HL-60/S4 treated with phorbol 12-myristate 13-acetate at 8.2 ng/mL for 4 days and 3 days (cell line): ENCODE results near the gene CSH2.
"Not testable (repeated sequence)": the region's sequence is repeated elsewhere in the genome, so short reads cannot be mapped to it uniquely, and the experiment has no call there.

Experiments
- in situ Hi-C: fragments of 300-500 bp; cut with MboI; formaldehyde crosslinking; loops from 2 replicates; pipeline ENCODE4 v1.15.0; 2022; ENCODE audit warnings: low sequenced_read_pairs

The CSH2 gene

DNA sequence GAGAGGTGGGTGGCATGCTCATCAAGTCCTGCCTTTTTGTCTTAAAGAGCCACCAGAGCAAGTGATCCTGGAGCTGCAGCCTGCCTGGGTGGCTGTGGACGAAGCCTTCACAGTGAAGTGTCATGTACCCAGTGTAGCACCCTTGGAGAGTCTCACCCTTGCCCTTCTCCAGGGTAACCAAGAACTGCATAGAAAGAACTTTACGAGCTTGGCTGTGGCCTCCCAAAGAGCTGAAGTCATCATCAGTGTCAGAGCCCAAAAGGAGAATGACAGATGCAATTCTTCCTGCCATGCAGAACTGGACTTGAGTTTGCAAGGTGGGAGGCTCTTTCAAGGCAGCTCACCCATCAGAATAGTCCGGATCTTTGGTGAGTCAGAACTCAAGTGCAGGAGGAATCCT lies 14.2 kb downstream of the CSH2 start:
- in situ Hi-C loops: no loop called here

DNA sequence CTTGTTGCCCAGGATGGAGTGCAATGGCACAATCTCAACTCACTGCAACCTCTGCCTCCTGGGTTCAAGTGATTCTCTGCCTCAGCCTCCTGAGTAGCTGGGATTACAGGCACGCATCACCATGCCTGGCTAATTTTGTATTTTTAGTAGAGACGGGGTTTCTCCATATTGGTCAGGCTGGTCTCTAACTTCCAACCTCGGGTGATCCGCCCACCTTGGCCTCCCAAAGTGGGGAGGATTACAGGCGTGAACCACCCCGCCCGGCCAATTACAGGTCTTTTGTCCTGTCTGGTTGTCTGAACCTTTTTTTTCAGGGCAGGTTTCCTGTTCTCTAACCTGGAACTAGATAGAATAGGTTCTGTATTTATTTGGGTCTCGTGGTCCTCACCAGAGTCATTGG lies 17.1 kb downstream of the CSH2 start:
- in situ Hi-C loops: not testable (repeated sequence)

DNA sequence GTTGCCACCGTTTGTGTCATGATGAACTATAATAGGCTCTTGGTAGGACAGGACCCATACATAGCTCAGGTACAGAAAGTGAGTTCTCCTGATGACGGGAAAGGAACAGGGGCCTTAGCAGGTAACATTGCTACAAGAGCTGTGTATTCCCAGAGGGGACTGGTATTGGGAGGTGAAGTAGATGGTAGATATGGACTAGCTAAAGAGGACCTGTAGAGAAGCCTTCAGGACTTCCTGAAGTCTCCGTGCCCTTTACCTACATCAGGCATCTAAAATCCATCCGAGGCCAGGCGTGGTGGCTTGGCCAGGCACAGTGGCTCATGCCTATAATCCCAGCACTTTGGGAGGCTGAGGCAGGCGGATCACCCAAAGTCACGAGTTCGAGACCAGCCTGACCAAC lies 18.3 kb downstream of the CSH2 start:
- in situ Hi-C loops: no loop called here

DNA sequence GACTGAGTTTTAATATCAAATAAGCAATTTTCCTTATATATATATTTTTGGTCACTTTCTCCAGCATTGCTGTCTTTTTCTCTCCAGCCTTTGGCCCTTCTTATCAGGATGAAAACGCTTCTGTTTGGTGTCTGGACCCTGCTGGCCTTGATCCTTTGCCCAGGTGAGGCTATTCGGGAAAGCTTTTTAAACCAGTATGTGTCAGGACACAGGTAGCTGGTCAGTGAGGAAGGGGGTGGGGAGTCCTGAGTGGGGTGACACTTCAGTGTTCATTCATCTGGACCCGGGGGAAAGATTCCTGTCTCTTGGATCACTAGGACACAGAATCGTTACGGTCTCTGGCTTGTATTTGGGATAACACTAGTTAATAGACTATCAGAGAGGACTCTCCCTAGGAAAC lies 18.8 kb downstream of the CSH2 start:
- in situ Hi-C loops: no loop called here

DNA sequence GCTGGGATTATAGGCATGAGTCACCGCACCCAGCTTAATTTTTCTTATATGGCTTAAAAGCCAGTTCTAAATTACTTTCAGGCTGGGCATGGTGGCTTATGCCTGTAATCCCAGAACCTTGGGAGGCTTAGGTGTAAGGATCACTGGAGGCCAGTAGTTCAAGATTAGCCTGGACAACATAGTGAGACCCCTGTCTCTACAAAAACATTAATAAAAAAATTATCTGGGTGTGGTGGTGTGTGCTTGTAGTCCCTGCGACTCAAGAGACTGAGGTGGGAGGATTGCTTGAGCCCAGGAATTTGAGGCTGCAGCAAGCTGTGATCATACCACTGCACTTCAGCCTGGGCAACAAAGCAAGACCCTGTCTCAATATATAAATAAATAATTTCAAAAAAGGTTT lies 20.2 kb downstream of the CSH2 start:
- in situ Hi-C loops: no loop called here

DNA sequence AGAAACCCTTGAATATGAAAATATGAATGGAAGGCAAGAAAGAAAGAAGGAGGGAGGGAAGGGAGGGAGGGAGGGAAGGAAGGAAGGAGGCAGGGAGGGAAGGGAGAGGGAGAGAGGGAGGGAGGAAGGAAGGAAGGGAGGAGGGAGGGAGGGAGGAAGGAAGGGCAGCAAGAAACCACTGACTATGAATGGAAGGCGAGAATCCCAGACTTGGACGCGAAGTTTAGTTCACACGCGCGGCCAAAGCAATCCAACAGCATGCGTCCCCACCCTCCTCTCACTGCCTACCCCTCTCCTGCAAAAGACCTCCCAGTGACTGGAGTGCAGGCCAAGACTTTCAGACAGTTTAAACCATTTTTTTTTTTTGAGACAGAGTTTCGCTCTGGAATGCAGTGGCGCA lies 23.1 kb downstream of the CSH2 start:
- in situ Hi-C loops: no loop called here

DNA sequence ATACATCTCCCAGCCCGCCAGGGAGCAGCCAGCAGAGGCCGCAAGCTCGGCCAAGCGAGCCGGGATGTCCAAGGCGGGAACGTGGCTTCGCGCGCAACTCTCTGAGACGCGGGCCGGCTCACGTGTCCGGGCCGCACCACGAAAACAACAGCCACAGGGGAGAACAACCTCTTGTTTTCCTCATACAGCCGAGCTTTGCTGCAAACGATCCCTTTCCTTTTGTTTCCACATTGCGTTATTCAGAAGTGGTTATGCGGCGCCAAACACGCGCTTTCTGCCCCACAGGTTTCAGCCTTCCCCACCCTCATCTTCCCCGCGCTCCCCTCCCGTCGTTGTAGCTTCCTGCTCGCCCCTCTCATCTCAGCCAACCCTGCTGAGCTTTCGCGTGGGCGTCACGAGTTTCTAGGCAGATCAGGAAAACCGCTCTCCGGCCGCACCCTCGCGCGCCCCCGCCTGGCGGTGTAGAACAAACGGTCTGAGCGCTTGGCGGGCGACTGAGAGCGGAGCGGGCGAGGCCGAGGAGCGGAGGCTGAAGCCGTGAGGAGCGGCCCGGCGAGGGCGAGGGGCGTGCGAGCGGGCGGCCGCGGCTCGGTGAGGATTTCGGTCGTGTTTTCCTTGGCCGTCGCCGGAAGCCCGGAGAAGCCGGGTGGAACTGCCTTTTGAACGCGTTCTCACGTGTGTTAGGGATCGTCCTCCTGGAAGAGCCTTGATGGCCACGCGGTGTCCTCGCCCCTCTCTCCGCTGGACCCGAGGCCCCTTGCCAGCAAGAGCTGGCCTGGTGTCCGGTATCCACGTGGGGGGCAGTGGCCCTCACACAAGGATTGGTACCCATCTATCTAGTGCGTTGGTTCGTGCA lies 24.4 kb downstream of the CSH2 start:
- in situ Hi-C loops: no loop called here

DNA sequence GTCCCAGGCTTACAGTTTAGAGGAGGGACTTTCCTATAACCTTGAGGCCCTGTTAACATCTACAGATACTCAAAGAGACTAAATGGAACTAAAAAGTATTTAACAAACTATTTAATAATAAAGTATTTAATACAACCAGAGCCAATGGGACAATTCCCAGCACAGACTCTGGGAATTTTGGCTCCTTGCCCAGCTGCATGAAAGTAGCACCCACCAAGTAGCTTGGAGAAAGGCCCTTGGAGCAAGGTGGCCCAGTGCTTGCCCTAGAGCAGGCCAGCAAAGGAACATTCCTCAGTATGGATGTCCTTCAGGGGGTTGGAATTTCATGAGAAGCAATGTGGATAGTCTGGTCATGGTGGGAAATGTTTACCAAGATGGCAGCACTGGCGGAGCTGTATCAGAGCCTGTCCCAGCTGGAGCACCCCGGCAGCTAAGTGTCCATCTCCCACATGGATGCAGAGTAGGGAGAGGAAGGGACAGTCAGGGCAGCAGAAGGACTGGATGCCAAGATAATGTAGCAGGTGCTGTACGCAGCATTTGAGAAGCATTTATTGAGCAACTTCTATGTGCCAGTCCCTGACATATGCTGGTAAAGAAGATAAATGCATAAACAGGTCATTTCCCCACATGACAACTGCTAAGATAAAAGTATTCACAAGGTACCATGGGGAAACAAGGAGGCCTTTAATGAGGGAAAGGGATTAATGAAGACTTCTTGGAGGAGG lies 25.8 kb downstream of the CSH2 start:
- in situ Hi-C loops: no loop called here

DNA sequence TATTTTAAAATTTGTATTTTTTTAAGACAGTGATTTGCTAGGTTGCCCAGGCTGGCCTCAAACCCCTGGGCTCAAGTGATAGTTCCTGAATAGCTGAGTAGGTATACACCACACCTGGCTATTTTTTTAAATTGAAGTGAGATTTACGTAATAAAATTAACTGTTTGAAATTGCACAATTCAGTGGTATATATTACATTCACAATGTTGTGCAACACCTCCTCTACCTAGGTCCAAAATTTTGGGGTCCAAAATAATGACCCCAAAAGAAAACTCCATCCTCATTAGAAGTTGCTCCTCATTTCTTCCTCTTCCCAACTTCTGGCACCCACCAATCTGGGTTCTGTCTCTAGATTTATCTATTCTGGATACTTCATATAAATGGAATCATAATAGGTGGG lies 28.0 kb downstream of the CSH2 start:
- in situ Hi-C loops: no loop called here

DNA sequence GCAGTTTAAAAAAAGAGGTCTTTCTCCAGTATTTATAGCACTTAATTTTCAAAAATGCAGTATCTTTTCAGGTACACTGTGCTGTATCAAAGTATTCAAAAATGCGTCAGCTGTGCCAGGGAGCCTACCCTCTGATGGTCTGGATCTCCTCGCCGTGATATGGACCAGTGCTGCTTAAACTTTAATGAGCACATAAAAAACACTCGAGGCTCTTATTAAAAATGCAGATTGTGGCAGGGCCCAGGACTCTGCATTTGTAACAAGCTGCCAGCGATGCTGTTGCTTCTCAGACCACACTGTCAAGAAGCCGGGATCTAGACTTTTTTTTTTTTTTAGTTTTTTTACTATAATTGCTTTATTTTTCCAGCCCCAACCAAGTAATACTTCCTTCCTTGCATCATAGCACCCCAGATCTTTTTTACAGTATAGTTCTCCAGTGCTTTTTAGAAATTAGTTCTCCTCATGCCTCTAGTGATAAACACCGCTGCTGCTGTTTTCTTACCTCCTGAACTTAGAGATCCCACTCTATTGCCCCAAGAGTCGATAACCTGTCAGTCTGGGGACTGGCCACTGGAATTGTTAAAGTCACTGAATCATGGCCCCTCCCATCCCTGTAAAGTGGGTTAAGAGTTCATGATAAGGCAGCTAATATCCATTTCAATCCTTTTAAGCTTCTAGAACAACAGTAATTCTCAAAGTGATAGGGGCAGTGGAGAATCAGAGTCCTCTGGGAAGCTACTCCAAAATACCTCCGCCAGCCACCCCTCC lies 29.4 kb downstream of the CSH2 start:
- in situ Hi-C loops: no loop called here

DNA sequence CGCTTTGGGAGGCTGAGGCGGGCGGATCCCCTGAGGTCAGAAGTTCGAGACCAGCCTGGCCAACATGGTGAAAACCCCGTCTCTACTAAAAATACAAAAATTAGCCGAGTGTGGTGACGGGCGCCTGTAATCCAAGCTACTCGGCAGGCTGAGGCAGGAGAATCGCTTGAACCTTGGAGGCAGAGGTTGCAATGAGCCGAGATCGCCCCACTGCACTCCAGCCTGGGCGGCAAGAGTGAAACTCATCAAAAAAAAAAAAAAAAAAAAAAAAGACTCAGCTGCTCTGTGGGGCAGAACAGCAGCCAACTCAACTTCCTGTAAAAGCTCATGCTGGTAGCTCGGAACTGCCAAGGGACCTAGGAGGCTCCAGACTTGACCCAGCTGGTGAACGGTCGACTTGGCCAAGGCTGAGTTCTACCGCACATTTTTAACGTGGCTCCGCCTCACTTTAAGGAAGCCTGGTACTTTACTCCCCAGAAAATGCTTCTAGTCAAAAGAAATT lies 30.0 kb downstream of the CSH2 start:
- in situ Hi-C loops: not testable (repeated sequence)

DNA sequence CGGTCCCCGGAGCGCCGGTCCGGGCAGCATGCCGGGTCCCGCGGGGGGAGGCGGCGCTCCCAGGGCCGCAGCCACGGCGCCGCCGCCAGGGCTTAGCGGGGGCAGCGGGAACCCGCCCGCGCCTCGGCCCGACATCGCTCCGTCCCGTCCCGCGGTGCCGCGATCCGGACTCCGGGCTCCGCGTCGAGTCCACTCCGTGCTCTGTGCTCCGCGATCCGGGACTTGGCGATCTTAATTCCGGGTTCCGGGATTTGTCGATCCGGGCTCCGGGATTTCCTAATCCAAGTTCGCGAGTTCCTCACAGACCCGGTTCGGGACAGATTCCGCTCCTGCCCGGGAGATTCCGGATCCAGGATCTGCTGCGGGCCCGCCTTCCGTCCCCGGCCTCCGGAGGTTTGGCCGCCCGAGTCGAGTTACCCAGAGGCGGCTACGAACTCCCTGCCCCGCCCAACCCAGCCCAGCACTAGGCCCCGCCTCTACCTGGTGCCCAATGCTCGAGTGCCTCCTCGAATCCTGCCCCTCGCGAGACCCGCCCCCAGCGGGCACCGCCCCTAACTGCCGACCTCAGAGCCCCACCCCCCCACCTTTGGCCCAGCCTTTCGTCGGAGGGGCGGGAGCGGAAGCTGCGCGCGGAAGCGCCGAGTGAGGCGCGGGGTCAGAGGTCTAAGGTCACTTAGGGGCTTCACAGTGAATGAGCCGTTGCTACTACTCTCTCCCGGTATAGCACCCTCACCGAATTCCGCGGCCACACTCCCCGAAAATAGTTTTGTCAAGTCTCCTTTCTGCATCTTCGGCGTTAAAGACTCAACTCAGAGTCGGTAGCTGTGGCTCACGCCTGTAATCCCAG lies 30.7 kb downstream of the CSH2 start, which contains the start of gene SMARCD2:
SMARCD2 (minus strand) TSS at position 146 of the 847 bp plus-strand sequence; CDS start at position 135, 11 bp downstream.
- in situ Hi-C loops: no loop called here

DNA sequence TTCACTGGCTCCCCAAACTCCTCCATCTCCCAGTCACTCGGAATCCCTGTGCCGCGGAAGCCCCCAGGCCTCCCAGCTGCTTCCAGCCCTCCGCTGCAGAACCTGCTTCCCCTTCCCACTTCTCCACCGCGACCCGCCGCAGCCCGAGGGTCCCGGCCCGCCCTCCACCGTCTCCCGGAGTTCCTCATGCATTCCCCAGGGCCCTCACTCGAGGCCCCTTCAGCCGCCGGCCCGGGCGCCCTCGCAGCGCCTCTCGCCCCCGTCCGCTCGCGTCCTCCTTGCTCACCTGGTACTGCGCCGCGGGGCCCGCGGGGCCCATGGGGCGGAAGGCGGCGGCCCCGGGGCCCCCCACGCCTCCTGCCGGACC lies 31.3 kb downstream of the CSH2 start:
- in situ Hi-C loops: no loop called here

DNA sequence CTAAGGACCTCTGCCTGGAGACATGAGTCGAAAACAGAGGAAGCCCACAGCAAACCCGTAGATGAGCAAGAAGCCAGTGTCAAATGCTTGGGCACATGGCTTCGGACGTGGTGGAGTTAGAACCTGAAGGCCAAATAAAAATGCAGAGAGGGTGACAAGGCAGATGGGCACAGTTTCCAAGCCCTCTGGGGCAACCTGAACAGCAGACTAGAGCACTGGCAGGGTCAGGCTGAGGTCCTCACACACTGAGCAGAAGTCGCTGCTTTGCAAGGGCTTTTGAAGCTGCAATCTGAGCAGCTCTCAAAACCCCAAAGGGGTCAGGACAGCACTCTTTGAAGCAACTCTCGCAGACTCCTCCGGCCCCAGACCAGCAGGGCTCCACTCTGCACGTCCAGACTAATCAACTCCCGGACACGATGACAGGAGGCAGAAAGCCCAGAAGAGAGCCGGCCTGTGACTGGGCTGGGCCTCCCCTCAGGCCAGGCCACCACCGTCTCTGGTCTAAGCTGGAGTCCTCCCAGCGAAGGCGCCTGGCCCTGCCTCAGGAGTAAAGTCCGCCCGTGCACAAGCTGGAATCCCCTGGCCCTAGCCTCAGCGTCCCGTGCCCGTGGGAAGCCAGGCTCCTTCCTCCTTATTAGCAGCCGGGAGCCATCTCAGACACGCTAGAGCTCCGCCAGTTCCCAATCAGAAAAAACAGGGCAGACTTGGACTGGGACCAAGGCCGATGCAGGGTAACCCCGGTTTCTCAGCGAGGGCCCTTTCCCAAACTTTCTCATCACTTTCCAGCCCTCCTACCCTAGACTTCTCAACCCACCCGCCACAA lies 31.9 kb downstream of the CSH2 start:
- in situ Hi-C loops: no loop called here

DNA sequence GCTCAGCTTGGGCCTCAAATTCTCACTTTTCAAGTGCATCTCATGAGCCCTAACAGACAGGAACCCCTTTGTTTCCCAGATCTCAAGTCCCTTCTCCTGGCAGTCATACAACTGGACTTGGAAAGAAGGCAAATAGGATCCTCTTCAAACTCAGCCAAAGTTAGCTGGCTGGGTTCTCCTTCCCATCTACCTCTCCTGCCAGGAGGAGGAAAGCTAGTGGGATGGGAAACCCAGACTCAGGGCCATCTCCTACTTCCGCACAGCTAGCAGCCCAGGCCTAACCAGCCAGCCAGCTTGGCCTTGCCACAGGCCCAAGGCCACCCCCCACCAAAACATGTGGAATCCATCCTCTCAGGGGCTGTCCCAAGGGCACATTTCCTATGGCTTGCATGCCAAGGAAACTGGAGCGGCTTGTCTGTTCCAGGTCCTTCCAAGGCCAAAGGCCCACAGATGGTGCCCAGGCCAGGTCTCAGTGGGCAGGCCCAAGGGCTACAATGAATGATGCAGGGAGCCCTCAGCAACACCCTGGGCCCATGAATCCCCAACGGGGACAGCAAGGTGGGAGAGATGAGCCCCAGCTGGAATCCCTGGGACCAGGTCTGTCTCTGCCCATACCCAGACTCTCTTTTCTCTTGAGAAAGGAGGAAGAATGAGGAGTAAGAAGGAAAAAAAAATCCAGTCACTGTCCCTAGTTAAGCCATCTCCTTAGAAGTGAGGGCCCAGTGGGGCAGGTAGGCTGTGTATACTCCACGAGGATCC lies 32.7 kb downstream of the CSH2 start:
- in situ Hi-C loops: no loop called here

DNA sequence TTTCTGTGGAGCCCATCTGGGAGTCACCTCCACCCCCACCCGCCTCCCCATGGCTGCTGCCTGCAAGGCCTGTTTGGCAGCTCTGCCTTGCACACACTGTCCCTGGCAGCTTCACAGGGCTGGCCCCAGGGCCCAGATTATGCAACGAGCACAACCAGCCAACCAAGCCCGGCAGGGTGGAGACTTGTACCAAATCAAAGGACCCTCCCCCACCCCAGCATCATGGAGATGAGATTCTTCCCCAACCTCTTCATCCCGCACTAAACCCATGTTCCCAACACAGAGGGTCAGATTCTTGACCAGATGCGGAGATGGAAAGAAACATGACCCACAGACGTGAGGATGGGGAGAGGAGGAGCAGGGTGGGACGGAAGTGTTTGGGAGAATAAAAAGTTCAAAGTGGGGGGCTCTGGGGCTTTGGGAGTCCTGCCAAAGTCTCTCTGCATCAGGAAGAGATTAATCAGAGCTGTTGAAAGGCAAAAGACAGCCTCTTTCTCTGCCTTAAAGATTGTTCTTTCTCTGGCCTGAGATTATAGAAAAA lies 34.8 kb downstream of the CSH2 start:
- in situ Hi-C loops: no loop called here

DNA sequence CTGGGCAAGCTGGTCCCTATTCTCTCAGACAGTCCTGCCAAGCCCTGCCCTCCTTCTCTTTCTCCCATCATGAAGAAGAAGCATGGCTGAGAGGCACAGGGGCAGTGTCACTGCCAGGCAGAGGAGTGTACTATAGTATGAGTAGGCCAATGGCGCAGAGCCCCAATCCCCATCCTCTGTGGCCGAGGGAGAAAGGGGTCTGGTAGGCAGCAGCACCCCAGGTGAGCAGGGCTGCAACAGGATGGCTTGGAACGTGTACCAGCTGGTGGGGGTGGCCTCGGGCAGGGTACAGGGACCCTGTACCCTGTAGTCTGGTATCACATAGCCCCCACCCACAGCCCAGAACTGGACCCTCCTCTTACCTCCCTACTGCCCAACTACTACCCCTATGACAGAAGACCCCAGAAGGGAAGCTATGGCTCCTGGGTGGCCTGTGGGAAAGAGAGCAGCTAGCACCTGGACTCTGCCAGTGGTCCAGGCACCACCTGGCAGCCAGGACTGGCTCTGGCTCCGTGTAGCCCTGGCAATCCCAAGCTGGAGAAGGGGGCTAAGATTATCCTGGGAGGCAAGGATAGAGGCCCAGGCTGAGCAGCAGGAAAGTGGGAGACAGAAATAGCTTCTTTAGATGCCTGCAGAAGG lies 35.4 kb downstream of the CSH2 start:
- in situ Hi-C loops: no loop called here

DNA sequence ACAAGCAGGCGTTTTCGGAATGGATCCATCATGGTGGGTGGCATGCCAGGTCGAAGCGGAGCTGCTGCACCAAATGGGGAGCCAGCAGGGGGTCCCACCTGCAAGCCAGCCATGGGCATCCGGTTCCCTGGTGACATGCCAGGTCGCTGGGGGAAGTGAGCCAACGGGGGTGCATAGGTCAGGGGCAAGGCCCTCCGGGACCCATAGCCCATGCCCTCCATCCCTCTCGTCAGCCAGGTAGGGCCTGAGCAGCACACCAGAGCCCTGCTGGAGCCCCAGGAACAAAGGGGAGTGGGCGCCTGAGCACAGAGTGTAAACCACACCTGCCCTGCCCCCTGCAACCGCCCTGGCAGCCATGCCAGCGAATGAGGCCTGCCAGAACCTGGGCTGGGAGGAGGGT lies 36.0 kb downstream of the CSH2 start:
- in situ Hi-C loops: no loop called here
